GM21786 (cell line): ENCODE measurements around the gene GZMM.

Experiments
- ATAC-seq: cut with Tn5 transposase; IDR thresholded peaks from one replicate; pipeline ENCODE4 v1.9.1; 2021; ENCODE audit not compliant: unreplicated experiment

Gene GZMM

GRCh38 chr19:594265-594870 lies 50.5 kb downstream of the GZMM start:
- no peak for ATAC-seq

- no peak for ATAC-seq
These were observed 51.7 kb downstream of the GZMM start for GRCh38 chr19:595326-596262.

GRCh38 chr19:596263-596655 lies 52.4 kb downstream of the GZMM start:
- ATAC-seq: no peak

GRCh38 chr19:597406-598315 lies 53.8 kb downstream of the GZMM start:
- no peak for ATAC-seq
